Ovary (tissue), 3 donors: ENCODE measurements around the gene SPATA24.

Experiments used
- EP300 ChIP-seq: sonication (generic); formaldehyde crosslinking; IDR thresholded peaks from one replicate; pipeline ENCODE4 v1.6.1; 2017; ENCODE audit warnings: antibody characterized with exemption
- POLR2A ChIP-seq: fragments of 450-650 bp; IDR thresholded peaks from one replicate; pipeline ENCODE4 v1.6.1; 2017; ENCODE audit warnings: antibody characterized with exemption, mild to moderate bottlenecking, moderate library complexity
- TF ChIP-seq, protein P1 (sequence below), 3 donors: fragments of 450-650 bp in 2 of 3; fragments of 200-600 bp in 1 of 3; IDR thresholded peaks; one replicate each; pipeline versions ENCODE4 v1.5.1 to v1.8.0; 2016 to 2022; ENCODE audit warnings: antibody characterized with exemption in 3 of 3, mild to moderate bottlenecking in 1 of 3
- donor health status: DM: no; HTN: no; CAD: no.

DNA sequence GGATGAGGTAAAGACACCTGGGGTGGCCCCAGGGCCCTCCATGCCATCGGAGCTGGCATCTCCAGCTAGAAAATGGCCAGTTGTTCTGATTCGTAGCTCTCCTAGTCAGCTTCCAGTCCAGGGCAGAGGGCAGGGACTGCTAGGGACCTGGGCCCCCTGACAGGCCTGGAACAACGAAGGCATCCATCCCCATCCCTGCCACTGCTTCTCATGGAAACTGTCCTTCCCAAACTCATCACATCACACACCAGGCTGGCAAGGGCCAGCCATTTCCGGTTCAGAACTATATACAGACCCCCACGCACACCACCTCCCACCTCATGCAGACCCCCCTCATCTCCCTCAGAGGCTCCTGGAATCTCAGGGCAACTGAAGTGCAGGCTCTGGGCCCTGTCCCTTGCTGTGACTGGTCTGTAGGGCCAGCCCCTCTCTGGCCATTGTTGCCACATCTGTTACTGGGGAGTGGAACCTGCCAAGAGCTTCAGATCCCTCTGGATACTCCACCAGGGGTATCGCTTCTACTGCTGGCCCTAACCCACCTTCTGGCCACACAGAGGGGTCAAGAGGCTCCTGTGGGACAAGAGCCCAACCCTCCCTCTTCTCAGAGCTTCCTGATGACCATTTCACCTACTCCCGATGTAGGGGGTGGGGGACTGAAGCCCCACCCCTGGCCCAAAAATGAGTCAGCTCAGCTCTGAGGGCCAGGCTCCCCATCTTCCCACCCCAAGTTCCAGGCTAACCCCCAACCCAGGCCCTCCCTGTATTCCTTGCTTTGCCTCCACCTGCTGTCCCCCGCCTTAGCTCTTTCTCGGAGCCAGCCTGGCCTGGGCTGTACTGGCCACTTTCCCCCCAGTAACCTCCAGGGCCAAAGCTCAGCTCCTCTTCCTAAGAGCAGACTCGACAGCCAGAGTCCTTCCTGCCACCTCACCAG lies 13.0 kb downstream of the SPATA24 start:
- TF ChIP-seq, protein P1, sequence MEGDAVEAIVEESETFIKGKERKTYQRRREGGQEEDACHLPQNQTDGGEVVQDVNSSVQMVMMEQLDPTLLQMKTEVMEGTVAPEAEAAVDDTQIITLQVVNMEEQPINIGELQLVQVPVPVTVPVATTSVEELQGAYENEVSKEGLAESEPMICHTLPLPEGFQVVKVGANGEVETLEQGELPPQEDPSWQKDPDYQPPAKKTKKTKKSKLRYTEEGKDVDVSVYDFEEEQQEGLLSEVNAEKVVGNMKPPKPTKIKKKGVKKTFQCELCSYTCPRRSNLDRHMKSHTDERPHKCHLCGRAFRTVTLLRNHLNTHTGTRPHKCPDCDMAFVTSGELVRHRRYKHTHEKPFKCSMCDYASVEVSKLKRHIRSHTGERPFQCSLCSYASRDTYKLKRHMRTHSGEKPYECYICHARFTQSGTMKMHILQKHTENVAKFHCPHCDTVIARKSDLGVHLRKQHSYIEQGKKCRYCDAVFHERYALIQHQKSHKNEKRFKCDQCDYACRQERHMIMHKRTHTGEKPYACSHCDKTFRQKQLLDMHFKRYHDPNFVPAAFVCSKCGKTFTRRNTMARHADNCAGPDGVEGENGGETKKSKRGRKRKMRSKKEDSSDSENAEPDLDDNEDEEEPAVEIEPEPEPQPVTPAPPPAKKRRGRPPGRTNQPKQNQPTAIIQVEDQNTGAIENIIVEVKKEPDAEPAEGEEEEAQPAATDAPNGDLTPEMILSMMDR (IDR thresholded peaks at IDR 0.05) = no peak
- TF ChIP-seq POLR2A (no peak), EP300 (no peak)
